PFSK-1 (cell line): ENCODE results near the gene MT1M.

Experiments used
- POLR2AphosphoS5 ChIP-seq: IDR thresholded peaks from 2 replicates; pipeline ENCODE4 v1.6.1; 2012; ENCODE audit warnings: low read depth, mild to moderate bottlenecking, control low read depth, low read length, moderate library complexity
- REST ChIP-seq, 2 experiments: IDR thresholded peaks; 2 replicates each; pipeline versions ENCODE4 v1.6.1 to v1.8.0; 2011 to 2012; ENCODE audit warnings: low read depth in 2 of 2, low read length in 2 of 2, control low read depth in 1 of 2, inconsistent platforms in 1 of 2, mild to moderate bottlenecking in 1 of 2, moderate library complexity in 1 of 2; ENCODE audit not compliant: insufficient read depth in 1 of 2

GRCh38 chr16:56643080-56643778 lies 10.8 kb downstream of the MT1M start:
- TF ChIP-seq REST (IDR thresholded peaks at IDR 0.05; ENCODE audit: insufficient read depth in 1 of 2, low read depth in 2 of 2, low read length in 2 of 2): no peak
- TF ChIP-seq POLR2AphosphoS5: no peak
